ENCODE measurements around the gene JAKMIP1. TPM values are rescaled to one million over a fixed set of nuclear protein-coding genes. Genes with fewer than 3 reads are reported as not detected.

JAKMIP1 gene
- total RNA-seq, 2 experiments from 2014 or later = 5.6 to 6.3 TPM

DNA sequence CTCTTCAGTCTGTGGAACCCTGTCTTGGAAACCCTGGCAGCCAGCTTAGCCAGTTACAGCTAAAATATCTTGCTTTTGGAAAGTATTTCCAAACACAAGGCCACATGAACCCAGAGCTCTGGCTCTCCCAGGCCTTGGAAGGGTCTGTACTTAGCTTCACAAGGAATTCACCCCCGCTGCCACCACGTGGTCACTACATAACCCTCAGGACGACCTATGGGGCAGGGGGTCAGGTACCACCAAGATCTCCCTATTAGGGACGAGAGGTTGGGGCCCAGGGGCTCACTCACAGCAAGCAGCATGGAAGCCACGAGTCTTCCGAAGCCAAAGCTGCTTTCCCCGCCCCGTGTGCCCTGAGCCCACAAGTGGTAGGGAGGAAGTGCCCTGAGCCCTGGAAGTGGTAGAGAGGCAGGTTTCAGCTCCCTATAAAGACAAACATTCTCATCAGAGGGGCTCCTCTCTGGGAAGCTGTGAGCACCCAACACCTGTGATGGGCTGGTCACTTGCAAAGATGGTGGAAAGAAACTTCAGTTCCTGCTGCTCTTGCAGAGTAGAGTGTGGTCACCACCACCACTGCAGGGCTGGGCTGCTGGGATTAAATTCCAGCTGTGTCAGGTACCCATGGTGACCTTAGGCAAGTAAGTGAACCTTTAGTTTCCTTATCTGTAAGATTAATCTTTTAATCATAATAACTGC is 4.7 kb upstream of the JAKMIP1 start:
- no peak for ATAC-seq
- intact Hi-C loops (cut with micrococcal nuclease) = no loop called here
- TF ChIP-seq, protein P1, sequence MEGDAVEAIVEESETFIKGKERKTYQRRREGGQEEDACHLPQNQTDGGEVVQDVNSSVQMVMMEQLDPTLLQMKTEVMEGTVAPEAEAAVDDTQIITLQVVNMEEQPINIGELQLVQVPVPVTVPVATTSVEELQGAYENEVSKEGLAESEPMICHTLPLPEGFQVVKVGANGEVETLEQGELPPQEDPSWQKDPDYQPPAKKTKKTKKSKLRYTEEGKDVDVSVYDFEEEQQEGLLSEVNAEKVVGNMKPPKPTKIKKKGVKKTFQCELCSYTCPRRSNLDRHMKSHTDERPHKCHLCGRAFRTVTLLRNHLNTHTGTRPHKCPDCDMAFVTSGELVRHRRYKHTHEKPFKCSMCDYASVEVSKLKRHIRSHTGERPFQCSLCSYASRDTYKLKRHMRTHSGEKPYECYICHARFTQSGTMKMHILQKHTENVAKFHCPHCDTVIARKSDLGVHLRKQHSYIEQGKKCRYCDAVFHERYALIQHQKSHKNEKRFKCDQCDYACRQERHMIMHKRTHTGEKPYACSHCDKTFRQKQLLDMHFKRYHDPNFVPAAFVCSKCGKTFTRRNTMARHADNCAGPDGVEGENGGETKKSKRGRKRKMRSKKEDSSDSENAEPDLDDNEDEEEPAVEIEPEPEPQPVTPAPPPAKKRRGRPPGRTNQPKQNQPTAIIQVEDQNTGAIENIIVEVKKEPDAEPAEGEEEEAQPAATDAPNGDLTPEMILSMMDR (IDR thresholded peaks at IDR 0.05) = no peak
- Mint-ChIP-seq H3K36me3 (ENCODE audit: low read depth) (peaks cover 8% of the 10 kb centered on the region), H3K27ac (no peak overlapping the region), H3K4me3 (no peak overlapping the region), H3K4me1 (ENCODE audit: low read depth) (peaks cover 9% of the 10 kb centered on the region), H3K9me3 (peaks cover 8% of the 10 kb centered on the region), H3K27me3 (peaks cover 13% of the 10 kb centered on the region)
- CTCF ChIA-PET = interaction anchor here (0.7 to 1.5 kb wide), 4 partner anchors 25 to 71 kb away, joined by 3 to 5 read pairs (median 4); no protein-coding TSS in a partner anchor
- POLR2A ChIA-PET = interaction anchor here (0.6 kb wide), 1 partner anchor 729 kb away, joined by 3 read pairs; no protein-coding TSS in a partner anchor
- DNase-seq = no peak

DNA sequence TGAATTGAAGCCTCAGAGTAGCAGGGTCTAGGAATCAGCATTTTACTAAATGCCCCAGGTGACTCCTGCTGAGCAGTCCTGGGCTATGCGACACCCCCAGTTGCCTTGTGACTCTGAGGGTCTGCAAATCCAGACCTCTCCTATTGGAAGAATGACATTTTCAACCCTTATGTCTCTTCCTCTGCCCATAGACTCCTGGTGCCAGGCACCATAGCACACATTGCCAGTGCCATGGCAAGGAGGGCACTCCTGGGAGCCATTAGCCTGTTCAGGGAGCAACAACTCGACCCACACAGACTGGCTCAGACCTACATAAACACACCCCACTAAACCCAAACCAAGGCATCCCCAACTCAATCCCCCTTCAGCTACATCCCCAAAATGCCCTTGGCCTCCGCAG is 3.7 kb upstream of the JAKMIP1 start:
- H3K4me3 Mint-ChIP-seq = no peak overlapping the region
- intact Hi-C loops (cut with micrococcal nuclease) = no loop called here
- peaks cover 10% of the 10 kb centered on the region for H3K4me1 Mint-ChIP-seq (ENCODE audit: low read depth)
- CTCF ChIA-PET = interaction anchor here (1.1 to 1.5 kb wide), 3 partner anchors 26 to 47 kb away, joined by 3 to 5 read pairs (median 4); no protein-coding TSS in a partner anchor
- ATAC-seq (no peak), DNase-seq (no peak)
- no peak overlapping the region for H3K27ac Mint-ChIP-seq
- peaks cover 14% of the 10 kb centered on the region for H3K27me3 Mint-ChIP-seq
- peaks cover 9% of the 10 kb centered on the region for H3K36me3 Mint-ChIP-seq (ENCODE audit: low read depth)
- H3K9me3 Mint-ChIP-seq = peaks cover 8% of the 10 kb centered on the region
- POLR2A ChIA-PET = no interaction called here
- TF ChIP-seq, protein P1 (IDR thresholded peaks at IDR 0.05) = no peak

DNA sequence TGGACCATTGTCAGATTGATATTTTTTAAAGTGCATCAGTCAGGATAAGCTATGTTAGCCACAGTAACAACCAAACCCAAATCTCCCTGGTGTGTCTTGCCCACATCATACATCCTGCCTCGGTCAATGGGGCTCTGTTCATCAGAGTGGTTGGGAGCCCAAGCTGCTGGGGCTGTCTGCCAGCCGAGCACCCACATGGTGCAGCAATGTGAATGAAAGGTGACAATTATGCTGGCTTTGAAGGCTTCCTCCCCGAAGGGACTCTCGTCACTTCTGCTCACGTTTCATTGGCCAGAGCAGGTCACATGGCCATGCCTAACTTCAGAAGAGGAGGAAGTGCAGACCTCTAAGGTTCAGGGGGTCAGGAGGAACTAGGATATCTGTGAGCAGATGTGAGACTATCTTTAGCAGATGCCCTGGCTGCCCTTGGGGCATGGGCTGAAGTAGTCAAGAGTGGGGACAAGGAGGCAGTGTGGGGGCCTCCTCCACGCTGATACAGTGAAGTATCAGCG is 1.3 kb upstream of the JAKMIP1 start:
- intact Hi-C loops (cut with micrococcal nuclease) = no loop called here
- Mint-ChIP-seq H3K36me3 (ENCODE audit: low read depth) (peaks cover 12% of the 10 kb centered on the region), H3K4me3 (peak overlapping the region; percentile 51), H3K4me1 (ENCODE audit: low read depth) (peaks cover 27% of the 10 kb centered on the region), H3K9me3 (peaks cover 8% of the 10 kb centered on the region), H3K27ac (peak overlapping the region; percentile 40), H3K27me3 (peaks cover 32% of the 10 kb centered on the region)
- ChIA-PET POLR2A (interaction anchor here (3.6 kb wide), 1 partner anchor 20 kb away, joined by 33 read pairs; no protein-coding TSS in a partner anchor), CTCF (interaction anchor here (1.6 kb wide), 1 partner anchor 67 kb away, joined by 4 read pairs; no protein-coding TSS in a partner anchor)
- no peak for ATAC-seq
- peak; percentile 35 for DNase-seq
- TF ChIP-seq, protein P1 (IDR thresholded peaks at IDR 0.05) = no peak

DNA sequence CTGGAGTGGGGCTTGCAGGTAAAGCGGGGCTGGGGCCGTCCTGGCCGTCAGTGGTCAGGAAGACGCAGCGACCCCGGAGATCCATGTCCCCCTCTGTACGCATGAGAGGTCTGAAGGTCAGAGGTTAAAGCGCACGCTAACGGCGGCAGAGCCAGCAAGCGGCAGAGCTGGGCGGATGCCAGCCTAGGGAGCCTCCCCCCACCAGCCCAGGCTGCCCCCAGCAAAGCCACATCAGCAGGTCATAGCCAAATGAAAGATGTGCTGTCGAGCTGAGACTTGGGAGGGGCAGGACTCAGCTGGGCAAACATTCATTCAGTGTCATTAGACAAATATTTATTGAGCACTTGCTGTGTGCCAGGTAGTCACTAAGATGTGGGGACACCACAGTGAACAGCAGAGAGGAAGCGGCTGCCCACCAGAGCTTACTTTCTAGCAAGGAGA is 593 bp upstream of the JAKMIP1 start:
- H3K36me3 Mint-ChIP-seq (ENCODE audit: low read depth) = peaks cover 12% of the 10 kb centered on the region
- TF ChIP-seq, protein P1 (IDR thresholded peaks at IDR 0.05) = no peak
- peak overlapping the region; percentile 51 for H3K4me3 Mint-ChIP-seq
- intact Hi-C loops (cut with micrococcal nuclease) = no loop called here
- ATAC-seq (no peak), DNase-seq (peak; percentile 38)
- H3K4me1 Mint-ChIP-seq (ENCODE audit: low read depth) = peaks cover 30% of the 10 kb centered on the region
- POLR2A ChIA-PET = interaction anchor here (0.6 to 3.6 kb wide), 4 partner anchors 14 to 44 kb away, joined by 3 to 33 read pairs (median 5); no protein-coding TSS in a partner anchor
- CTCF ChIA-PET = interaction anchor here (1.4 kb wide), 1 partner anchor 20 kb away, joined by 5 read pairs; no protein-coding TSS in a partner anchor
- peaks cover 8% of the 10 kb centered on the region for H3K9me3 Mint-ChIP-seq
- peak overlapping the region; percentile 40 for H3K27ac Mint-ChIP-seq
- H3K27me3 Mint-ChIP-seq = peaks cover 32% of the 10 kb centered on the region
